Measurements from ENCODE around the gene PLA2G2D. TPM values are rescaled to one million over a fixed set of nuclear protein-coding genes. Genes with fewer than 3 reads are reported as not detected.

The PLA2G2D gene
- total RNA-seq, 1 donor from 2014 or later = not detected

- no peaks in the 10 kb centered on the region for H3F3A ChIP-seq (ENCODE audit: low read depth)
- Mint-ChIP-seq H3K4me3 (no peak overlapping the region), H3K27ac (no peak overlapping the region), H3K27me3 (ENCODE audit: insufficient read depth, low read depth) (peaks cover 11% of the 10 kb centered on the region), H3K36me3 (no peaks in the 10 kb centered on the region), H3K4me1 (no peaks in the 10 kb centered on the region), H3K9me3 (no peaks in the 10 kb centered on the region)
- no peak overlapping the region for H3K9ac ChIP-seq
- H3K4me2 ChIP-seq = no peak overlapping the region
- no peak overlapping the region for H3K27ac ChIP-seq
- no peaks in the 10 kb centered on the region for H3K36me3 ChIP-seq
- no peaks in the 10 kb centered on the region for H3K27me3 ChIP-seq
- H3K79me2 ChIP-seq (ENCODE audit: low read depth) = no peaks in the 10 kb centered on the region
- no peaks in the 10 kb centered on the region for H3K4me1 ChIP-seq
- TF ChIP-seq EZH2phosphoT487 (IDR thresholded peaks at IDR 0.05) = no peak
- no peak for TF ChIP-seq EZH2 (IDR thresholded peaks at IDR 0.05)
- no peak for TF ChIP-seq CTCF (IDR thresholded peaks at IDR 0.05)
- H3K4me3 ChIP-seq = no peak overlapping the region
- H2AFZ ChIP-seq (replicated peaks) = no peak overlapping the region
- DNase-seq (ENCODE audit: low spot score) = no peak
- H4K20me1 ChIP-seq (ENCODE audit: low read depth) = no peaks in the 10 kb centered on the region
- no peaks in the 10 kb centered on the region for H3K9me3 ChIP-seq (ENCODE audit: low read depth)
Measured at GRCh38 chr1:20076223-20076622, 43.1 kb downstream of the PLA2G2D start.

GRCh38 chr1:20075345-20075744 lies 44.0 kb downstream of the PLA2G2D start:
- Histone ChIP-seq H3K27ac (no peak overlapping the region), H3K79me2 (ENCODE audit: low read depth) (no peaks in the 10 kb centered on the region), H3K36me3 (no peaks in the 10 kb centered on the region), H4K20me1 (ENCODE audit: low read depth) (no peaks in the 10 kb centered on the region), H3F3A (ENCODE audit: low read depth) (no peaks in the 10 kb centered on the region), H2AFZ (replicated peaks) (no peak overlapping the region), H3K4me3 (no peak overlapping the region), H3K9me3 (ENCODE audit: low read depth) (no peaks in the 10 kb centered on the region), H3K9ac (no peak overlapping the region), H3K4me1 (no peaks in the 10 kb centered on the region), H3K27me3 (no peaks in the 10 kb centered on the region), H3K4me2 (no peak overlapping the region)
- Mint-ChIP-seq H3K27ac (no peak overlapping the region), H3K9me3 (no peaks in the 10 kb centered on the region), H3K27me3 (ENCODE audit: insufficient read depth, low read depth) (peaks cover 11% of the 10 kb centered on the region), H3K4me1 (no peaks in the 10 kb centered on the region), H3K4me3 (no peak overlapping the region), H3K36me3 (no peaks in the 10 kb centered on the region)
- no peak for DNase-seq (ENCODE audit: low spot score)
- TF ChIP-seq EZH2 (IDR thresholded peaks at IDR 0.05) (no peak), EZH2phosphoT487 (IDR thresholded peaks at IDR 0.05) (no peak), CTCF (IDR thresholded peaks at IDR 0.05) (no peak)

- Histone ChIP-seq H3K4me2 (no peak overlapping the region), H2AFZ (replicated peaks) (no peak overlapping the region), H3K79me2 (ENCODE audit: low read depth) (no peaks in the 10 kb centered on the region), H4K20me1 (ENCODE audit: low read depth) (no peaks in the 10 kb centered on the region), H3K27ac (no peak overlapping the region), H3F3A (ENCODE audit: low read depth) (no peaks in the 10 kb centered on the region), H3K4me3 (no peak overlapping the region), H3K27me3 (no peaks in the 10 kb centered on the region), H3K9me3 (ENCODE audit: low read depth) (no peaks in the 10 kb centered on the region), H3K36me3 (no peaks in the 10 kb centered on the region), H3K9ac (no peak overlapping the region), H3K4me1 (no peaks in the 10 kb centered on the region)
- TF ChIP-seq EZH2 (IDR thresholded peaks at IDR 0.05) = no peak
- no peak for TF ChIP-seq CTCF (IDR thresholded peaks at IDR 0.05)
- TF ChIP-seq EZH2phosphoT487 (IDR thresholded peaks at IDR 0.05) = no peak
- peaks cover 10% of the 10 kb centered on the region for H3K27me3 Mint-ChIP-seq (ENCODE audit: insufficient read depth, low read depth)
- H3K4me3 Mint-ChIP-seq = no peak overlapping the region
- H3K36me3 Mint-ChIP-seq = no peaks in the 10 kb centered on the region
- H3K4me1 Mint-ChIP-seq = no peaks in the 10 kb centered on the region
- no peaks in the 10 kb centered on the region for H3K9me3 Mint-ChIP-seq
- no peak for DNase-seq (ENCODE audit: low spot score)
- peak overlapping the region; percentile 31 for H3K27ac Mint-ChIP-seq
Measured at GRCh38 chr1:20074725-20075171, 44.6 kb downstream of the PLA2G2D start.
